WERI-Rb-1 (cell line): ENCODE results near the gene RABGAP1L.
A peak's percentile ranks its signal among the peaks of the same experiment; 100 is the strongest.
"Not testable (repeated sequence)": the region's sequence is repeated elsewhere in the genome, so short reads cannot be mapped to it uniquely, and the experiment has no call there.

Source experiments
- DNase-seq: peaks from one replicate; pipeline ENCODE4 v3.0.0-alpha.2; 2020
- H3K27ac ChIP-seq: fragments of 250-450 bp; sonication (Bioruptor Pico); 2 replicates; pipeline ENCODE4 v1.5.1; 2020; ENCODE audit warnings: mild to moderate bottlenecking, moderate library complexity
- H3K27me3 ChIP-seq: fragments of 250-450 bp; sonication (Bioruptor Pico); 2 replicates; pipeline ENCODE4 v1.5.1; 2021; ENCODE audit warnings: mild to moderate bottlenecking, low read depth, moderate library complexity; ENCODE audit not compliant: insufficient read depth, severe bottlenecking
- H3K36me3 ChIP-seq: fragments of 250-450 bp; sonication (Bioruptor Pico); 2 replicates; pipeline ENCODE4 v1.5.1; 2020; ENCODE audit warnings: mild to moderate bottlenecking, moderate library complexity
- H3K4me3 ChIP-seq: 2 replicates; pipeline ENCODE4 v1.5.1; 2011; ENCODE audit warnings: low read depth, mild to moderate bottlenecking, control low read depth, low read length
- H3K9me3 ChIP-seq: fragments of 250-450 bp; sonication (Bioruptor Pico); 2 replicates; pipeline ENCODE4 v1.5.1; 2021; ENCODE audit warnings: mild to moderate bottlenecking, moderate library complexity; ENCODE audit not compliant: severe bottlenecking
- CTCF ChIP-seq: IDR thresholded peaks from 2 replicates; pipeline ENCODE4 v1.5.1; 2011; ENCODE audit warnings: low read depth, mild to moderate bottlenecking, control low read depth, inconsistent platforms, low read length

RABGAP1L gene

GRCh38 chr1:175015243-175015642, 855.9 kb downstream of the RABGAP1L start:
- Histone ChIP-seq H3K27ac (no peak overlapping the region), H3K36me3 (peaks cover 84% of the 10 kb centered on the region)

GRCh38 chr1:175019524-175019923, 860.2 kb downstream of the RABGAP1L start:
- H3K36me3 ChIP-seq = peaks cover 46% of the 10 kb centered on the region
- H3K9me3 ChIP-seq = no peaks in the 10 kb centered on the region
- no peak for DNase-seq
- H3K4me3 ChIP-seq = no peak overlapping the region
- no peaks in the 10 kb centered on the region for H3K27me3 ChIP-seq
- H3K27ac ChIP-seq = no peak overlapping the region
- no peak for TF ChIP-seq CTCF

More at GRCh38 chr1:175015243-175015642, 855.9 kb downstream of the RABGAP1L start:
- DNase-seq = no peak
- Histone ChIP-seq H3K9me3 (no peaks in the 10 kb centered on the region), H3K4me3 (no peak overlapping the region), H3K27me3 (no peaks in the 10 kb centered on the region)
- no peak for TF ChIP-seq CTCF

- peaks cover 13% of the 10 kb centered on the region for H3K36me3 ChIP-seq
- no peaks in the 10 kb centered on the region for H3K9me3 ChIP-seq
- peak within 1 kb of the TSS; percentile 77 for H3K27ac ChIP-seq
- no peak for TF ChIP-seq CTCF
- H3K27me3 ChIP-seq = no peaks in the 10 kb centered on the region
- peak within 1 kb of the TSS; percentile 93 for H3K4me3 ChIP-seq
- DNase-seq = peak; percentile 99
Observed at GRCh38 chr1:175023043-175023921, 864.0 kb downstream of the RABGAP1L start, which contains the start of gene MRPS14. MRPS14 (minus strand) TSS chr1:175023425; CDS start chr1:175023408, 17 bp downstream.

GRCh38 chr1:175023922-175024242, 864.6 kb downstream of the RABGAP1L start:
- peak overlapping the region; percentile 93 for H3K4me3 ChIP-seq
- DNase-seq, H3K9me3 ChIP-seq, H3K36me3 ChIP-seq, H3K27me3 ChIP-seq: not testable (repeated sequence)
- H3K27ac ChIP-seq = peak overlapping the region; percentile 77

- no peak for TF ChIP-seq CTCF
- H3K9me3 ChIP-seq = no peaks in the 10 kb centered on the region
- no peaks in the 10 kb centered on the region for H3K27me3 ChIP-seq
- no peak overlapping the region for H3K4me3 ChIP-seq
- DNase-seq = no peak
- peaks cover 3% of the 10 kb centered on the region for H3K36me3 ChIP-seq
- no peak overlapping the region for H3K27ac ChIP-seq
Observed at GRCh38 chr1:175024773-175025172, 865.5 kb downstream of the RABGAP1L start.

GRCh38 chr1:175033953-175034352, 874.6 kb downstream of the RABGAP1L start:
- no peak for DNase-seq
- Histone ChIP-seq H3K27ac (no peak overlapping the region), H3K27me3 (no peaks in the 10 kb centered on the region), H3K9me3 (no peaks in the 10 kb centered on the region), H3K4me3 (no peak overlapping the region), H3K36me3 (no peaks in the 10 kb centered on the region)
- no peak for TF ChIP-seq CTCF
